ENCODE data around the gene PPP1R14B.

PPP1R14B gene

DNA sequence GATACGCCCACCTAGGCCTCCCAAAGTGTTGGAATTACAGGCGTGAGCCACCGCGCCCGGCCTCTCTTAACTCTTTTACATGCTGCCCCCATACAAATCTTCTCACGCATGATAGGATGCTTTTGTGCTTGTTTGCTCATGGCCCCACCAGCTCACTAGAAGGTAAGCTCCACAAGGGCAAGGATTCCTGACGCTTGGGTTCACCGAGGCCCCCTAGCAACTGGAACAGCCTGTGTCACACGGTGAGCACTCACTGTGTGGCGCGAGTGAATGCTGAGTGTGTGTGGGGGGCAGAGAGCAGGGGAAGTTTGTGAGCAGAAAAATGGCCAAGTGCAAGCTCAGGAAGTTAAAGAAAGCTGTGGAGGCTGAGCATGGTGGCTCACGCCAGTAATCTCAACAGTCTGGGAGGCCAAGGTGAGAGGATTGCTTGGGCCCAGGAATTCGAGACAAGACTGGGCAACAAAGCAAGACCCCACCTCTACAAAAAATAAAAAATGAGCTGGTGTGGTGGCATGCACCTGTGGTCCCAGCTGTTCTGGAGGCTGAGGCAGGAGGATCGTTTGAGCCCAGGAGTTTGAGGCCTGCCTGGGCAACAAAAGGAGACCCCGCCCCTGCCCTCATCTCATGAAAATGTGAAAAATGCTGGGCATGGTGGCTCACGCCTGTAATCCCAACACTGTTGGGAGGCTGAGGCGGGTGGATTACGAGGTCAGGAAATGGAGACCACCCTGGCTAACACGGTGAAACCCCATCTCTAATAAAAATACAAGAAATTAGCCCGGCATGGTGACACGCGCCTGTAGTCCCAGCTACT, 35.4 kb upstream of the PPP1R14B start:
- no peak for DNase-seq (ENCODE audit: low read depth, low spot score)

DNA sequence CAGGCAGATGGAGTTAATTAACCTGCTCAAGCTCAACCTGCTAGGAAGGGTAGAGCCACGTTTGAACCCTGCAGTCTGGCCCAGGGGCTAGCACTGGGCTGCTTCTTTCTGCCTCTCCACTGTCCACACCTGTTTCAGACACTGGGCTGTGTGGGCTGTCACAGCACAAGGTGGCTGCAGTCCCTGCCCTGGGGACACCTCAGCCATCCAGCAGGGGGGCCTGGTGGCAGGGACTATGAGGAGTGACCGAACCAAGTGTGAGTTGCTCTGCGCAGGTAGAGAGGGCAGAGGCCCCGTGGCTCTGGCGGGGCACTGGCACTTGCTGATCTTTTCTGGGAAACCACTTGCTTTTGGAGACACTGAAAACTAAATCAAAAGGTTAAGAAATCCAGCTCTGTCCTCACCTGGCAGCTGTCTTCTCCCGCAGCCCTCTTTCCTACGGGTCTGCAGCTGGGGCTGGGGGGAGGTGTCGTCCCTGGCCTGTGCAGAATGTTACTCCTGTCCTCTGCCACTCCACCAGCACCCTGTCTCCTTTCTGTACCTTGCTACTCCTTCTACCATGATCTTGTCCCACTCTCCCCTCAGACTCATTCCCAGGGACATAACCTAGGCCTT, 31.9 kb upstream of the PPP1R14B start:
- DNase-seq (ENCODE audit: low read depth, low spot score) = no peak

DNA sequence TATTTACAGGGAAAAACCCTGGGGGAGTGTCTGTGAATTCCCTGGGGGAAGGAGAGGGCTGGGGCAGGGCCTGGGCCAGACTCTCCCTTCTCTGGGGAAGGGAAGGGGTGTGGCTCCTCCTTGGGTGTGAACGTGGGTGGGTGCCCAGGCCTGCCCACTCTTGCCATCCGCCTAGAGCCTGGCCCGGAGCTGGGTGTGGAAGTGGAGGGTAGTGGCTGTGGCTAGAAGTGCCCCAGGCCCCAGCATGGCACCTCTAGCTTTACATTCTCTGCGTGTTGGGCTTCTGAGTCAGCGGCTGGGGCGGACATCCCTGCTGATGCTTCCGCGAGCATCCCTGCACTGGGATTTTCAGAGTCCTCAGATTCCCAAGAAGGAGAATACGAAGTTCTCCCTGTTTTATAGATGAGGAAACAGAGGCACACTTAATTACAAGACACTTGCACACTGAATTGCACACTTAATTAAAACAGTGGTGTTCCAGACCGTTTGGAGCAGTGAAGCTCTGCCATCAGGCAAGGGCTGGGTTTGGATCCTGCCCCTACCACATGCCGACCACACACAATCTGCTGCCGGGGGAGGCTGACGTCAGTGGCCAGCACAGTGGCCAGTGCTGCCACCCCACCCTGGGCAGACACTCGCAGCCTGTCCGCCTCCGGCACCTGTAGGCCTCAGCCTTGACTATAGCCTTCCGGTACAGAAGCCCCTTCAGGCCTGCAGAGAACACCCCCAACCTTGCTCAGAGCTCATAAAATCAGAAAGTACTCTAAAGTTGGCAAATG, 30.1 kb upstream of the PPP1R14B start:
- DNase-seq (ENCODE audit: low read depth, low spot score) = no peak

DNA sequence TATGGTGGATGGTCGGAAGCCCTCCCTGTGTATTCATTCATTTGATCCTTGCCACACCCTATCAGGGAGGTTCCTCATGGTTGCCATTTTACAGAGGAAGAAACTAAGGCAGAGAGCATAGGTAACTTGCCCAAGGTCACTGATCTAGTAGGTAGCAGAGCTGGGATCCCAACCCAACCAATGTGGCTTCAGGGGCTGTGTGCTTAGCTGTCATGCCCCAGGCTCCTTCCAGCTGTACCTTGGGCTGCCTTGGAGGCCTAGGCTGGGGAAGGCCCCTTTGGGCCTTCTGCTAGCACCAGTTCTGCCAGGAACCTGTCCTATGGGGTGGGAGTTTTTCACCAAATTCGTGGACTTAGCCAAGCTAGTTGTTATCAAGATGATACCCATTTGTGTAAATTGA, 29.1 kb upstream of the PPP1R14B start:
- DNase-seq (ENCODE audit: low read depth, low spot score) = no peak

DNA sequence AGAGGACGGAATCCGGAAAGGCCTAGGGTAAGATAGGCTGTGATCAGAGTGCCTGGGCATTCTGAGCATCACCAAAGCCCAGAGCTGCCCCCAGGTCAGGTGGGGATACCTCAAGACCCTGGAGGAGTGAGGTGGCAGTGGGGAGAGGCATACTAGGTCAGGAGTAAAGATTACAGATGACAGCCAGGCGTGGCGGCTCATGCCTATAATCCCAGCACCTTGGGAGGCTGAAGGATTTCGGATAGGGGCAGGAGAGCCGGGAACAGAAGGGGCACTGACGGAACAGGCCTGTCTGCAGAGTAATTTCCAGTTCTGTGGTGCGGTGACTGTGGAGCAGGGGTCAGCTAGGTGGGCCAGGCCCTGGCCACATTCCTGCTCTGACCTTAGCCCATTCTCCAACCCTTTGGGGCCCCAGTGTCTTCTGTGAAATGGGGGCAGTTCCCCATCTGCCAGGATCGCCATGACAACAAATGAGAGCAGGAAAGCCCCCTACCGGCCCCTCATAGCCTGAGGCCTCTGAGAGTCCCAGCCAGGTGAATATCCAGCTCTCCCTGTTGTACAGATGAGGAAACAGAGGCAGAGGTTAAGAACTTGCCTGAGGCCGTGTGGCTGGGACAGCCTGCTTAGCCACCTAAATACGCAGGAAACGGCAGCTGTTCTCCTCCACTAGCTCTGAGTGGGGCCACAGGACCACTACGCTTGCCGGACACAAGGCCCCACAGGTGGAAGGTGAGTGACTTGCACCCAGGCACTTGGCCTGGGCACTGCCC, 28.5 kb upstream of the PPP1R14B start:
- DNase-seq (ENCODE audit: low read depth, low spot score) = no peak

DNA sequence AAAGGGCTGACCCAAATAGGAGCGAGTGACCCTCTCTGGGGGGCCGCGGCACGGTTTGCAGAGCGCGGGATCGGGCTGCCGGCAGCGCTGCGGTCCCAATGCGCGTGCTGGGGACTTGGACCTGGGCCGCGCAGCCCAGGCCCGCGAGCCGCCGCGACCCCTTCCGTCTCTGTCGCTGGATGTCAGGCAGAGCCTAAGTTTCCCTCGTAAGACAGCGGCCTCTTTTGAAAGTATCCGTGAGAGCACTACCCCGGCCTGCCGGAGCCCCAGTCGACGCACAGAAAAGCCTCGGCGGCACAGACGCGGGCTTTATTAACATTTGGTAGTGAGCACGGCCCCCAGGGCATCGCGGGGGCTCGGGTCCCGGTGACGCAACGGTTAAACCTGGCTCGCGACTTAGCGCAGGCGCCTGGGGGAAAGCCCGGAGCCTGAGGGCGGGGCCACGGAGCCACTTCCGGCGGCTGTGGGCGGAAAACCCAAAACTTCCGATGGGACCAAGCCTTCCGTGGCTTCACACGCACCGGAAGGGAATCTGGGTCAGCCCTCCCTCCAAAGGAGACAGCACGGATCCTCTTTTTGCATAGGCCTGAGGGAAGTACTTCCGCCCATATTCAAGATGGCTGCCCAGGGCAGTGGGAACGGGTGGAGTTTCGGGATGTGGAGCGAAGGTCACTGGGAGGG, 22.9 kb upstream of the PPP1R14B start:
- peak; percentile 100 for DNase-seq (ENCODE audit: low read depth, low spot score)

DNA sequence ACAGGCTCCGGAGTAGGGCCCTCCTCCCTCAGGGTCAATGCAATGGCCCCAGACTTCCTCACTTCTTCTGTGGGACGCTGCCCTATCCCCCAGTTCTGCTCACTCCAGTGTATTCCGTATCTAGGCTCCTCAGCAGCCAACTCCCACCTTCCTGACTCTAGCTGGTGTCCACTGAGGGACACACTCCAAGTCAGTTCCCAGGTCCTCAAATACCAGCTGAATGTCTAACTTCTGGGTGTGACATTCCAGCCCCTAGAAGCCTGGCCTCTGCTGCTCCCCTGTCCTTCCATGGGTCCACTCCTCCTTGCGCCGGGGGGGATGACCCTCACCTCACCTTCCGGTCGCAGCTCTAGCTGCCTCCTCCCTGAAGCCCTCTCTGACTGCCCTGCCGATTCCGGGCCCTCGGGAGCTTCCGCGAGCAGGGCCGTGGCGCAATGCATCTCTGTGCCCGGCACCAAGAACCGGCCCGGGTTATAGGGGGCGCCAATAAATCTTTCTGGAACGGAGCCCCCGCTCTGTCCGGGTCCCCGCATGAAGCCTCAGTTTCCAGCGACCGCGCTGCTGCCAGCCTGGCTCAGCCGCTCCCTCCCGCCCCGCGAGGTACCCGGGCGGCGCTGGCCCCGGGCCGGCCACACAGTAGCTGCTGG, 22.3 kb upstream of the PPP1R14B start:
- DNase-seq (ENCODE audit: low read depth, low spot score) = no peak

DNA sequence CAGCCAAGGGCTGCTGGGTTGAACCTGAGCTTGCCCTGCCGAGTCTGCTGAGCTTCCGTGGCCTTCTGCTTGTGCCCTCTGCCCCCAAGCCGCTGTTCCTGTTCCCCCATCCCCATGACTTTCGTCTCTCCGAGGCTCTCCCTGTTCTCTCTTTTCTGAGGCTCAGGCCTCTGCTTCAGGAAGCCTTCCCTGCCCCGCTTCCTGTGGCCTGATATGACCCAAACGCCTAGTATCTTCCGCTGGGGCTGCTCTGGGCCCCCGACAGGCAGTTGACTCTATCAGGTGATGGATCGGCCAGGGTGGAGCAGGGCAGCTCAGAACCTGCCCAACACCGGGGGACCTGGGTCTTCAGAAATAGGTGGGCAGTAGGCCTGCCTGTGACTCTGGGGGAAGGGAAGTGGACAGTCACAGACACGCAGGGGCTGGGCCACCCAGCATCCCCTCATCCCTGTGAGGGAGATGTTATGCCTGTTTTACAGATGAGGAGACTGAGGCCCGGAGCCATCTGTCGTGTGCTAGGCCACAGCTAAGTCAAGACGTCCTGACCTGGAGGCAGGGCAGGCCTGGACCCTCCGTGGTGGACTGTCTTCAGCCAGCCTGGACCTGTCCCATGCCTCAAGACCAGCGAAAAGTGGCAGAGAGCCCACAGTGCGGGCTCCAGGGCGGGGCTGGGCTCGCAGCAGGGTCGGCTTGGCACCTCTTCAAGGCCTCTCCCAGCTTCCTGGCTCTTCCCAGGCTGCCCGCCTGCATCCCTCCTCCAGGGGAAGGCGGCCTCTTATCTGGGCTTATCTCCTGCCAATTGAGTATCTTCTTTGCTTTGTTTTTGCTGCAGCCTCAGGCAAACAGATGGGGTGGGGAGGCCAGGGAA, 21.5 kb upstream of the PPP1R14B start:
- DNase-seq (ENCODE audit: low read depth, low spot score) = no peak

DNA sequence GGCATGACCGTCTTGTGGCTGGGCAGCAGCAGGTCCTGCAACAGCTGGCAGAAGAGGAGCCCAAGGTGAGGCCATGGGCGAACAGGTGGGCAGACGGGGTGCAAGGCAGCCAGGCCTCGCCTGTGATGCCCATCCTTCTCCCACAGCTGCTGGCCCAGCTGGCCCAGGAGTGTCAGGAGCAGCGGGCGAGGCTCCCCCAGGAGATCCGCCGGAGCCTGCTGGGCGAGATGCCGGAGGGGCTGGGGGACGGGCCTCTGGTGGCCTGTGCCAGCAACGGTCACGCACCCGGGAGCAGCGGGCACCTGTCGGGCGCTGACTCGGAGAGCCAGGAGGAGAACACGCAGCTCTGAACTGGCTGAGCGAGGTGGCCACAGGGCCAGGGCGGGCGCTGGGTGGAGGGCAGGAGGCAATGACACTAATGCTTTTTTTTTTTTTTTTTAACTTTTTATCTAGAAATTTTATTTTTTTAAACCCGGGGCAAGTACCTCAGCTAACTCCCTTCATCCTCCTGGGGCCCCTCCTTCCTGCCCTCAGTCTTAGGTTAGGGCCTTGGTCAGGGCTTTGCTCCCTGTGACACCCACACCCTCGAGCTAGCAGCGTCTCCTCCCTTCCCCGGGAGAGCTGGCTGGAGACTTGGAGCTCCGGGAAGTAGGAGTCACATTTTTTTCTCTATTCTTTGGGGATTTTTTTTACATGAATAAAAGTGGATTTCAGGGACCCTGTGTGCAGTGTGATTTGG, 20.6 kb upstream of the PPP1R14B start:
- DNase-seq (ENCODE audit: low read depth, low spot score) = no peak

DNA sequence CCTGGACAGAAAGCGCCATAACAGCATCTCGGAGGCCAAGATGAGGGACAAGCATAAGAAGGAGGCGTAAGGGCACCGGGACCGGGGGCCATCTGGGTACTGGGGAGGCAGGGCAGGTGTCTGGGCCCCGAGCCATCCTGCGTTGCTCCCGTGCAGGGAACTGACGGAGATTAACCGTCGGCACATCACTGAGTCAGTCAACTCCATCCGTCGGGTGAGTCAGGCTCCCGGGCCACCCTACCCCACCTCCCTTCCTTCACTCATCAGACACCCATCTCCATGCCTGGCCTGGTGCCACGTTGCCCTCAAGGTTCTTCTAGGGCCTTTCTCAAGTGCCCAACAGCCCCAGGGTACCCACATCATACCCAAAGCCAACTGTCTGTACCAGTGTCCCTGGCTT, 19.6 kb upstream of the PPP1R14B start:
- no peak for DNase-seq (ENCODE audit: low read depth, low spot score)

DNA sequence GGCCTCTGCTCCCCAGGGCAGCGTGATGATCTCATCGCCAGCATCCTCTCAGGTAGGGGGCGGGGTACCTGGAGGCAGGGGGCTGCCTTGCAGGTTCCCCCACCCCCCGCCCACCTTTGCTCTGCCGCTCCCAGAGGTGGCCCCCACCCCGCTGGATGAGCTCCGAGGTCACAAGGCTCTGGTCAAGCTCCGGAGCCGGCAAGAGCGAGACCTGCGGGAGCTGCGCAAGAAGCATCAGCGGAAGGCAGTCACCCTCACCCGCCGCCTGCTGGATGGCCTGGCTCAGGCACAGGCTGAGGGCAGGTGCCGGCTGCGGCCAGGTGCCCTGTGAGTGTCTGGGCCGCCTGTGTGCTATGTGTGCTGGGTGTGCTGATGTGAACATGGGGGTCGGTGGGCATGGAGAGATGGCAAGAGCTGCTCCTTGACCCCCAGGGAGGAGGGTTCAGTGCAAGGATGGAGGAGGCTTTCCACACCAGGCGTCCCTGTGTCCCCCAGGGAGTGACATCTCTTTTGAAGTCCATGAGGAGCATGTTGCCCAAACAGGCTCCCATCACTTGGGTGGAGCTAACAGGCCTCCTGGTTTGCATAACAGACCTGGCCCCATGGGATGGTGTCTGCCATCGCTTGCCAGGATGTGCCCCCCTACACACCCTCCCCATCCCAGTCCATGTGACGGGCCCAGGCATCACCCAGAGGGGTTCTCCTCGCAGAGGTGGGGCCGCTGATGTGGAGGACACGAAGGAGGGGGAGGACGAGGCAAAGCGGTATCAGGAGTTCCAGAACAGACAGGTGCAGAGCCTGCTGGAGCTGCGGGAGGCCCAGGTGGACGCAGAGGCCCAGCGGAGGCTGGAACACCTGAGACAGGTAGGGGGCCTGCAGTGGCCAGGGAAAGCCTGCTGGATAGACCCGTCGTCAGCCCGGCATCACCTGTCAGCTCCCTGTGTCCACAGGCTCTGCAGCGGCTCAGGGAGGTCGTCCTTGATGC, 18.7 kb upstream of the PPP1R14B start:
- no peak for DNase-seq (ENCODE audit: low read depth, low spot score)

DNA sequence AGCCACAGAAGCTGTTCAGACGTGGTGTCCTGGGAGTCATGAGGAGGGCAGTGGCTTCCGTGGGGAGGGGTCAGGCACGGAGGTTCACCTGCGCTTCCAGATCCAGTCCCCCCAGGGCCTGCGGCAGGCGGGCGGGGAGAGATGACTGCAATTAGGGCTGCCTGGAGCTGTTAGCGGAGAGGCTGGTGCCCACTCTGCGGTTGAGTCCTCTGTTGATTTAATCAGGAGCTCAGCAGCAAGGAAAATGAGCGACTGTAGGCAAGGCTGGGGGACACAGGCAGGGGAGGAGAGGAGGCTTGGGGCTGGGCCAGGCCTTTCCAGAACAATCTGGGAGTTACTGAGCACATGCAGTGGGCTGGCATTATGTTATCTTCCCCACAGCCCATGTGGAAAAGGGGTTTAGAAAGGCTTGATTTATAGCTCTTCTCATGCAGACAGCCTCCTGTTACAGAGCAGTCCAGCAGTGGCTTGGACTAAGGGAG, 17.7 kb upstream of the PPP1R14B start:
- no peak for DNase-seq (ENCODE audit: low read depth, low spot score)

DNA sequence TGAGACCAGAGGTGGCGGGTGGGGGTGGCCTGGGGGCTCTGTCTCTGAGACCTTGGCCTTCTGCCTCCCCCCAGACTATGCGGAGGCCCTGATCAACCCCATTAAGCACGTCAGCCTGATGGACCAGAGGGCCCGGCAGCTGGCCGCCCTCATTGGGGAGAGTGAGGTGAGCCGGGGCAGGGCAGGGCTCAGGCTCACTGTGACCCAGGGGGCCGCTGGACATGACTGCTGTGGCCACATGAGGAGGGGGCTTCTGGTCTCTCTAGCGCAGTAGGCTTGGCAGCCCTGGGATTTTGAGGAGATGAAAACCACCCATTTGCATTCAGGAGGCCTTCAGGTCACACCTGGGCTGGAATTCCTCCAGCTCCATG, 17.2 kb upstream of the PPP1R14B start:
- no peak for DNase-seq (ENCODE audit: low read depth, low spot score)

DNA sequence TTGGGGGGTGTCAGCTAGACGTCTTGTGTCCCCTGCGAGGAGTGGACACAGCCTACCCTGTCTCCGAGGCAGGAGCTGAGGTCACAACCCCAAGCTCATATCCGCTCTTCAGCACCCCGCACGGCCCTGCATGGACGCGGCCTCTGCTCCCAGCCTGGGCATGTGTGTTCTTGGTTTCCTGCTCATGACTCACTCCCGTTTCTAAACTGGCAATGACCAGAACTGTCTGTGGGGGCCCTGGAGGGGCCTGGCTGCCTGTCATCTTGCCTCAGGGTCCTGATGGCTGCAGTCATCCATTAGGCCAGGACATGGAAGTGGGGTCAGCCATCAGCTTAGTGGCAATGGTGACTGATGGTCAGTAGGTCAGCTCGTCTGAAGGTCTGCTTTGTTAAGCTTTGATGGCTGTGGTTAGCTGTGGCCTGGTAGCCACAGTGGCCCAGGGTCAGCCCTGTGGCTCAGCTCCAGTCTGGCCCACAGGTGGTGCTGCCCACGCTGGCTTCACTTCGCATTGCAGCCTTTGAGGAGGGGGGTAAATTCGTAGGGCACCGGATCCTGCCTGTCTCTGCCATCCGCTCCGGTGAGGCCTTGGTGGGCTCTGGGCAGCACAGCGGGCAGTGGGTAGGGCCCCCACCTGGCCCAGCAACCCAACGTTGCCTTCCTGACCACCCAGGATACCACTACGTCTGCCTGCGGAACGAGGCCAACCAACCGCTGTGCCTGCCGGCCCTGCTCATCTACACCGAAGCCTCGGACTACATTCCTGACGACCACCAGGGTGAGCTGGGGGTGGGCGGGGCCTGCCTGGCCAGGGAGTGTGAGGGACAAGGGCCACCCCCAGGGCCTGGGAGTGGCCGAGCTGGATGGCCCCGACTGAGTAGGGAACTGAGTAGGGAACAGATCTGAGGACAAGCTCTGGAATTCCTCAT, 16.5 kb upstream of the PPP1R14B start:
- DNase-seq (ENCODE audit: low read depth, low spot score) = no peak

DNA sequence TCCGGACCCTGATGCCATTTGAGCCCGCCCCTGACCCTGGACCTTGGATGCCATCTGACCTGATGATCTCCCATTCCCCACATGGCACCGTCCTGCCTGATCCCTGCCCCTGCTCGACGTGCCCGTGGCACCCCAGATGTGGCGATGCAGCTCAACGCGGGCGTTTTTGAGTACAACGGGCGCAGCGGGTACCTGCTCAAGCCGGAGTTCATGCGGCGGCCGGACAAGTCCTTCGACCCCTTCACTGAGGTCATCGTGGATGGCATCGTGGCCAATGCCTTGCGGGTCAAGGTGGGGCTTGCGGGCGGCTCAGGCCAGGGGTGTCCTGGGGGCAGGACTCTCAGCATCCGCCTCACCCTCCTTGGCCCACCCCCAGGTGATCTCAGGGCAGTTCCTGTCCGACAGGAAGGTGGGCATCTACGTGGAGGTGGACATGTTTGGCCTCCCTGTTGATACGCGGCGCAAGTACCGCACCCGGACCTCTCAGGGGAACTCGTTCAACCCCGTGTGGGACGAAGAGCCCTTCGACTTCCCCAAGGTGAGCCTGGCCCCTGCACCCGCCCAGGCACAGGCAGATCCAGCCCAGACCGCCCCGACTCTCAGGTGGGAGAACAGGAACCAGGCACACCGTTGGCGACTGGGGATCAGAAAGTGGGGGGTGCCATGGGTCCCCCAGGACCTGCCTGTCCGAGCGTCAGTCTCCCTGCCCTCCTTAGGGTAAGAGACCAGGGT, 15.7 kb upstream of the PPP1R14B start:
- DNase-seq (ENCODE audit: low read depth, low spot score) = no peak

DNA sequence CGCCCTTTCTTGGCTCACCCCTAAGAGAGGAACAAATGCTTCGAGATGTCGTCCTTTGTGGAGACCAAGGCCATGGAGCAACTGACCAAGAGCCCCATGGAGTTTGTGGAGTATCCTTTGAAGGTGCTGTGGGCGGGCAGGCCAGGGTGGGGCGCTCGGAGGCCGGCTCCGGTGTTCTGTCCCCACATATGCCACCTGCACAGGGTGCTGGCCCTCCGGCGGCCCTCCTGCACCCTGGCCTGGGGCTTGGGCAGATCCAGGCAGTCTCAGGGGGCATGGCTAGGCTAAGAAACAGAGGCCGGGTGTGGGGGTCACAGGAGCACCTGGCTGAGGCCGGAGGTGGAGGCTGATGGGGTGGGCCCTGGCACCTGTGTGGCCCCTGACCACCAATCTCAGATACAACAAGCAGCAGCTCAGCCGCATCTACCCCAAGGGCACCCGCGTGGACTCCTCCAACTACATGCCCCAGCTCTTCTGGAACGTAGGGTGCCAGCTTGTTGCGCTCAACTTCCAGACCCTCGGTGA, 14.9 kb upstream of the PPP1R14B start:
- no peak for DNase-seq (ENCODE audit: low read depth, low spot score)

All from iPS DF 19.7 (cell line).